DOHH2 (cell line): ENCODE measurements around the gene ROR1.

Source experiments
- H3F3A ChIP-seq: fragments of 200-600 bp; sonication (generic), shearing (Covaris generic); 2 replicates; pipeline ENCODE4 v1.6.0; 2016; ENCODE audit warnings: antibody characterized with exemption, mild to moderate bottlenecking; ENCODE audit not compliant: control insufficient read depth, insufficient read depth
- H3K27ac ChIP-seq: fragments of 200-600 bp; sonication (generic); 2 replicates; pipeline ENCODE4 v1.5.1; 2014; ENCODE audit warnings: low read depth, mild to moderate bottlenecking, low read length, moderate library complexity
- H3K27me3 ChIP-seq: fragments of 200-600 bp; sonication (generic); 2 replicates; pipeline ENCODE4 v1.6.1; 2014; ENCODE audit warnings: mild to moderate bottlenecking, low read length, mixed read lengths; ENCODE audit not compliant: control insufficient read depth
- H3K36me3 ChIP-seq: fragments of 200-600 bp; sonication (generic); 2 replicates; pipeline ENCODE4 v1.6.1; 2014; ENCODE audit warnings: mild to moderate bottlenecking, low read length, moderate library complexity, mixed read lengths; ENCODE audit not compliant: control insufficient read depth
- H3K4me1 ChIP-seq: fragments of 200-600 bp; sonication (generic); 2 replicates; pipeline ENCODE4 v1.6.1; 2014; ENCODE audit warnings: mild to moderate bottlenecking, low read length, mixed read lengths; ENCODE audit not compliant: control insufficient read depth
- H3K4me2 ChIP-seq: fragments of 200-600 bp; sonication (generic); 2 replicates; pipeline ENCODE4 v1.6.0; 2014; ENCODE audit warnings: mild to moderate bottlenecking, low read length, moderate library complexity
- H3K4me3 ChIP-seq: fragments of 200-600 bp; sonication (generic); 2 replicates; pipeline ENCODE4 v1.5.1; 2014; ENCODE audit warnings: mild to moderate bottlenecking, low read length, mixed read lengths
- H3K79me2 ChIP-seq: fragments of 200-600 bp; sonication (generic); 2 replicates; pipeline ENCODE4 v1.6.1; 2014; ENCODE audit warnings: mild to moderate bottlenecking, low read length, mixed read lengths; ENCODE audit not compliant: control insufficient read depth
- H3K9me2 ChIP-seq: fragments of 200-600 bp; sonication (generic); replicated peaks from 2 replicates; pipeline ENCODE4 v1.6.1; 2014; ENCODE audit warnings: mild to moderate bottlenecking, low read length, mixed read lengths; ENCODE audit not compliant: control insufficient read depth
- H3K9me3 ChIP-seq: fragments of 200-600 bp; sonication (generic); 2 replicates; pipeline ENCODE4 v1.6.1; 2014; ENCODE audit warnings: antibody characterized with exemption, low read length, mixed read lengths; ENCODE audit not compliant: control insufficient read depth, insufficient read depth
- H4K20me1 ChIP-seq: fragments of 200-600 bp; sonication (generic); 2 replicates; pipeline ENCODE4 v1.6.0; 2014; ENCODE audit warnings: low read depth, mild to moderate bottlenecking, antibody characterized with exemption, low read length, moderate library complexity; ENCODE audit not compliant: control insufficient read depth, insufficient read depth
- CTCF ChIP-seq: fragments of 200-600 bp; sonication (generic); IDR thresholded peaks from one replicate; pipeline ENCODE4 v1.5.1; 2014; ENCODE audit warnings: antibody characterized with exemption, mild to moderate bottlenecking, low read depth, low read length; ENCODE audit not compliant: poor library complexity, severe bottlenecking
- EZH2phosphoT487 ChIP-seq: fragments of 200-600 bp; sonication (generic); IDR thresholded peaks from 2 replicates; pipeline ENCODE4 v1.6.1; 2017; ENCODE audit warnings: borderline replicate concordance, mild to moderate bottlenecking, antibody characterized with exemption, low read length, moderate library complexity, mixed read lengths

The ROR1 gene

GRCh38 chr1:64194168-64195080 lies 420.6 kb downstream of the ROR1 start:
- Histone ChIP-seq H3K36me3 (no peaks in the 10 kb centered on the region), H3K9me2 (no peaks in the 10 kb centered on the region), H3K79me2 (no peaks in the 10 kb centered on the region), H3K4me1 (no peaks in the 10 kb centered on the region), H3K9me3 (no peaks in the 10 kb centered on the region), H3F3A (no peaks in the 10 kb centered on the region), H3K27me3 (peaks cover 2% of the 10 kb centered on the region; the same call in 1 of the 2 replicates), H3K27ac (no peak overlapping the region), H3K4me2 (no peak overlapping the region), H3K4me3 (no peak overlapping the region), H4K20me1 (no peaks in the 10 kb centered on the region)
- TF ChIP-seq EZH2phosphoT487 (no peak), CTCF (no peak)

GRCh38 chr1:64195081-64195395 lies 421.2 kb downstream of the ROR1 start:
- H3K4me2 ChIP-seq: no peak overlapping the region
- no peaks in the 10 kb centered on the region for H3K9me3 ChIP-seq
- H3F3A ChIP-seq: no peaks in the 10 kb centered on the region
- no peaks in the 10 kb centered on the region for H4K20me1 ChIP-seq
- H3K9me2 ChIP-seq: no peaks in the 10 kb centered on the region
- H3K4me1 ChIP-seq: no peaks in the 10 kb centered on the region
- no peaks in the 10 kb centered on the region for H3K79me2 ChIP-seq
- no peak overlapping the region for H3K4me3 ChIP-seq
- peaks cover 2% of the 10 kb centered on the region; the same call in 1 of the 2 replicates for H3K27me3 ChIP-seq
- H3K27ac ChIP-seq: no peak overlapping the region
- TF ChIP-seq EZH2phosphoT487 (no peak), CTCF (no peak)
- no peaks in the 10 kb centered on the region for H3K36me3 ChIP-seq

GRCh38 chr1:64196074-64196870 lies 422.5 kb downstream of the ROR1 start:
- H3K9me2 ChIP-seq: no peaks in the 10 kb centered on the region
- no peak overlapping the region for H3K4me2 ChIP-seq
- peaks cover 2% of the 10 kb centered on the region; the same call in 1 of the 2 replicates for H3K27me3 ChIP-seq
- no peaks in the 10 kb centered on the region for H3K4me1 ChIP-seq
- no peak for TF ChIP-seq EZH2phosphoT487
- TF ChIP-seq CTCF: no peak
- H3K4me3 ChIP-seq: no peak overlapping the region
- no peaks in the 10 kb centered on the region for H3F3A ChIP-seq
- H4K20me1 ChIP-seq: no peaks in the 10 kb centered on the region
- H3K36me3 ChIP-seq: no peaks in the 10 kb centered on the region
- H3K27ac ChIP-seq: no peak overlapping the region
- H3K79me2 ChIP-seq: no peaks in the 10 kb centered on the region
- no peaks in the 10 kb centered on the region for H3K9me3 ChIP-seq
